Measurements from ENCODE around the gene SEC24C.

DNA sequence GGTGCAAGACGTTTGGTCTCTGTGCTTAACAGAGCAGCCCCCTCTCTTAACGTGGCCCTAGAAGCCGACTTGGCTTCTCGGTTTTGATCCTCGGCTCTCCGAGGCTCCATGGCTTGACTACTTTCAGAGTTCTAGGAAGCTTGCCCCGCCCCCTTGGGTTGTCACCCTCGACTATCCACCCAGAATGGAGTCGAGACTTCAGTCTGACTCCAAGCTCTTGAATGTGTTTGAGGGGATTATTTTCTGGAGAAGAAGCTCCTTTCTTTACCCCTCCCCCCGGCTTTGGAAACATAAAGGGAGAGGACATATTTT is 448 bp downstream of the SEC24C start:
- TF ChIP-seq, protein P1, sequence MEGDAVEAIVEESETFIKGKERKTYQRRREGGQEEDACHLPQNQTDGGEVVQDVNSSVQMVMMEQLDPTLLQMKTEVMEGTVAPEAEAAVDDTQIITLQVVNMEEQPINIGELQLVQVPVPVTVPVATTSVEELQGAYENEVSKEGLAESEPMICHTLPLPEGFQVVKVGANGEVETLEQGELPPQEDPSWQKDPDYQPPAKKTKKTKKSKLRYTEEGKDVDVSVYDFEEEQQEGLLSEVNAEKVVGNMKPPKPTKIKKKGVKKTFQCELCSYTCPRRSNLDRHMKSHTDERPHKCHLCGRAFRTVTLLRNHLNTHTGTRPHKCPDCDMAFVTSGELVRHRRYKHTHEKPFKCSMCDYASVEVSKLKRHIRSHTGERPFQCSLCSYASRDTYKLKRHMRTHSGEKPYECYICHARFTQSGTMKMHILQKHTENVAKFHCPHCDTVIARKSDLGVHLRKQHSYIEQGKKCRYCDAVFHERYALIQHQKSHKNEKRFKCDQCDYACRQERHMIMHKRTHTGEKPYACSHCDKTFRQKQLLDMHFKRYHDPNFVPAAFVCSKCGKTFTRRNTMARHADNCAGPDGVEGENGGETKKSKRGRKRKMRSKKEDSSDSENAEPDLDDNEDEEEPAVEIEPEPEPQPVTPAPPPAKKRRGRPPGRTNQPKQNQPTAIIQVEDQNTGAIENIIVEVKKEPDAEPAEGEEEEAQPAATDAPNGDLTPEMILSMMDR (IDR thresholded peaks at IDR 0.05; ENCODE audit: low read depth, low read length) = no peak
- no peak for TF ChIP-seq EZH2phosphoT487 (IDR thresholded peaks at IDR 0.05; ENCODE audit: low read depth)
